H1 (cell line): ENCODE data around the gene TAS2R16. TPM values are rescaled to one million over a fixed set of nuclear protein-coding genes. Genes with fewer than 3 reads are reported as not detected.

Source experiments
- CBX8 ChIP-seq: fragments of 300-800, 300-1000 bp; sonication (generic); IDR thresholded peaks from 2 replicates; pipeline ENCODE4 v1.7.1; 2016; ENCODE audit warnings: low read depth, low read length, borderline replicate concordance
- CHD2 ChIP-seq: IDR thresholded peaks from 2 replicates; pipeline ENCODE4 v1.6.1; 2012; ENCODE audit warnings: low read length, improper control_type of control experiment
- CHD7 ChIP-seq: fragments of 300-600 bp; sonication (generic); IDR thresholded peaks from 2 replicates; pipeline ENCODE4 v1.7.1; 2012; ENCODE audit warnings: low read length, moderate library complexity, mild to moderate bottlenecking, inconsistent platforms; ENCODE audit not compliant: insufficient replicate concordance
- FOSL1 ChIP-seq: IDR thresholded peaks from 2 replicates; pipeline ENCODE4 v1.6.1; 2011; ENCODE audit warnings: mild to moderate bottlenecking, low read depth, low read length, moderate library complexity; ENCODE audit not compliant: insufficient read depth
- HDAC2 ChIP-seq, 2 experiments: fragments of 300-600 bp in 1 of 2; sonication (generic) in 1 of 2; IDR thresholded peaks; 2 replicates each; pipeline ENCODE4 v1.6.1; 2011 to 2012; ENCODE audit warnings: low read depth in 2 of 2, low read length in 2 of 2, mild to moderate bottlenecking in 2 of 2, moderate library complexity in 2 of 2, borderline replicate concordance in 1 of 2, inconsistent platforms in 1 of 2
- RAD21 ChIP-seq, 2 experiments: IDR thresholded peaks in 1 of 2; conservative IDR thresholded peaks in 1 of 2; 2 replicates each; pipeline ENCODE4 v1.6.1; 2011; ENCODE audit warnings: low read depth in 2 of 2, low read length in 2 of 2, improper control_type of control experiment in 1 of 2, inconsistent platforms in 1 of 2, mild to moderate bottlenecking in 1 of 2, moderate library complexity in 1 of 2
- RNF2 ChIP-seq: fragments of 200-900, 300-1000 bp; sonication (generic); IDR thresholded peaks from 2 replicates; pipeline ENCODE4 v1.7.1; 2016; ENCODE audit warnings: borderline replicate concordance, low read depth, mild to moderate bottlenecking, antibody characterized with exemption, low read length; ENCODE audit not compliant: poor library complexity, severe bottlenecking; ENCODE audit errors: missing control alignments
- polyA plus RNA-seq, 7 experiments: library from polyadenylated mRNA; depleted of rRNA in 3 of 7; stranded (reverse) in 5 of 7; unstranded in 2 of 7; fragments of >200 nt in 5 of 7; fragments of 200-250 nt in 2 of 7; gene quantifications; 1 replicate in 5 of 7; 2 replicates in 1 of 7; 4 replicates in 1 of 7; pipeline versions ENCODE4 v1.2.1 to v1.2.3, GENCODE V29; 2011 to 2013; ENCODE audit warnings: missing spikeins in 2 of 7, mixed read lengths in 2 of 7
- total RNA-seq: library from RNA; stranded (reverse); fragmentation: NEBNext Ultra II Directional; extraction: Animal tissue kit (Norgen Biotek cat#: 25700); gene quantifications from 2 replicates; pipeline ENCODE4 v1.2.1, GENCODE V29; 2021

TAS2R16 gene
- total and polyA plus RNA-seq, 2 of the 8 experiments (the other 6 are each of a cell fraction or from before 2014, with no cell fraction given) = not detected

- TF ChIP-seq CHD7 = no peak
- TF ChIP-seq CBX8 = no peak
- TF ChIP-seq RAD21 (IDR thresholded peaks at IDR 0.05 in 1 of 2, conservative IDR thresholded peaks at IDR 0.05 in 1 of 2; ENCODE audit: low read depth in 2 of 2, low read length in 2 of 2) = no peak
- no peak for TF ChIP-seq FOSL1
- TF ChIP-seq RNF2 = no peak
- TF ChIP-seq CHD2 = no peak
- TF ChIP-seq HDAC2 (IDR thresholded peaks at IDR 0.05; ENCODE audit: borderline replicate concordance in 1 of 2, low read depth in 2 of 2, low read length in 2 of 2) = no peak
These were observed 11.5 kb downstream of the TAS2R16 start (continued) for GRCh38 chr7:122984021-122984420.
